Measurements from ENCODE around the gene PARG.
"Not testable (repeated sequence)": the region's sequence is repeated elsewhere in the genome, so short reads cannot be mapped to it uniquely, and the experiment has no call there.

GRCh38 chr10:49899999-49900398, 41.8 kb downstream of the PARG start:
- not testable (repeated sequence) for TF ChIP-seq EZH2 (IDR thresholded peaks at IDR 0.05; ENCODE audit: borderline replicate concordance, low read depth, low read length, severe bottlenecking); MAX (IDR thresholded peaks at IDR 0.05; ENCODE audit: insufficient read depth, insufficient read length); GATA2 (IDR thresholded peaks at IDR 0.05; ENCODE audit: insufficient read depth, insufficient read length, low read depth, low read length); POLR2AphosphoS5 (IDR thresholded peaks at IDR 0.05; ENCODE audit: insufficient read depth, low read depth, low read length); POLR2A (IDR thresholded peaks at IDR 0.05; ENCODE audit: low read depth, low read length); CTCF (IDR thresholded peaks at IDR 0.05; ENCODE audit: extremely low read depth in 1 of 2, insufficient read depth in 1 of 2, low read depth in 1 of 2, low read length in 2 of 2); FOS (IDR thresholded peaks at IDR 0.05; ENCODE audit: borderline replicate concordance, insufficient read depth, low read length); JUN (IDR thresholded peaks at IDR 0.05; ENCODE audit: borderline replicate concordance, insufficient read depth, insufficient read length, low read depth)

Data from endothelial cell of umbilical vein (primary cell).